Hematopoietic multipotent progenitor cell treated with erythropoietin and hydrocortisone succinate and interleukin-3 and kit ligand, for 4 days (in vitro differentiated cells): ENCODE data around the gene GRIP1.
"Not testable (repeated sequence)": the region's sequence is repeated elsewhere in the genome, so short reads cannot be mapped to it uniquely, and the experiment has no call there.

ENCODE experiments used
- DNase-seq: peaks from one replicate; pipeline ENCODE4 v3.0.0-alpha.2; 2015

The GRIP1 gene

GRCh38 chr12:66516561-66516960 lies 162.3 kb downstream of the GRIP1 start:
- no peak for DNase-seq

GRCh38 chr12:66516133-66516532 lies 162.7 kb downstream of the GRIP1 start:
- DNase-seq = peak; percentile 7

GRCh38 chr12:66514581-66514980 lies 164.3 kb downstream of the GRIP1 start:
- DNase-seq = no peak

GRCh38 chr12:66508025-66508424 lies 170.9 kb downstream of the GRIP1 start:
- no peak for DNase-seq

GRCh38 chr12:66503746-66504145 lies 175.1 kb downstream of the GRIP1 start:
- DNase-seq = no peak

GRCh38 chr12:66502911-66503310 lies 176.0 kb downstream of the GRIP1 start:
- DNase-seq = no peak

- no peak for DNase-seq
Measured at GRCh38 chr12:66500841-66501240, 178.0 kb downstream of the GRIP1 start.

GRCh38 chr12:66500091-66500490 lies 178.8 kb downstream of the GRIP1 start:
- no peak for DNase-seq

- DNase-seq = no peak
Measured at GRCh38 chr12:66499000-66499399, 179.9 kb downstream of the GRIP1 start.

GRCh38 chr12:66498059-66498458 lies 180.8 kb downstream of the GRIP1 start:
- not testable (repeated sequence) for DNase-seq

- no peak for DNase-seq
Measured at GRCh38 chr12:66497008-66497897, 181.6 kb downstream of the GRIP1 start.

- DNase-seq = no peak
Measured at GRCh38 chr12:66496595-66496994, 182.3 kb downstream of the GRIP1 start.

- no peak for DNase-seq
Measured at GRCh38 chr12:66495709-66496108, 183.2 kb downstream of the GRIP1 start.

GRCh38 chr12:66493819-66494218 lies 185.1 kb downstream of the GRIP1 start:
- DNase-seq = no peak

- DNase-seq = no peak
Measured at GRCh38 chr12:66491853-66492252, 187.0 kb downstream of the GRIP1 start.

GRCh38 chr12:66482351-66483203 lies 196.3 kb downstream of the GRIP1 start:
- DNase-seq = no peak

GRCh38 chr12:66467932-66468331 lies 210.9 kb downstream of the GRIP1 start:
- DNase-seq = peak; percentile 22

GRCh38 chr12:66461331-66461730 lies 217.5 kb downstream of the GRIP1 start:
- DNase-seq = no peak

- DNase-seq = no peak
Measured at GRCh38 chr12:66459944-66460482, 218.9 kb downstream of the GRIP1 start.

GRCh38 chr12:66456612-66457011 lies 222.3 kb downstream of the GRIP1 start:
- DNase-seq = no peak

GRCh38 chr12:66453844-66454243 lies 225.0 kb downstream of the GRIP1 start:
- DNase-seq = peak; percentile 4

GRCh38 chr12:66453120-66453519 lies 225.8 kb downstream of the GRIP1 start:
- no peak for DNase-seq

GRCh38 chr12:66449531-66449930 lies 229.3 kb downstream of the GRIP1 start:
- no peak for DNase-seq

GRCh38 chr12:66447643-66448042 lies 231.2 kb downstream of the GRIP1 start:
- DNase-seq = no peak
